GM18519 (cell line): ENCODE measurements around the gene ZNF446.

Experiments used
- ATAC-seq: cut with Tn5 transposase; IDR thresholded peaks from one replicate; pipeline ENCODE4 v1.9.1; 2021; ENCODE audit warnings: mild to moderate bottlenecking, moderate library complexity; ENCODE audit not compliant: unreplicated experiment, low FRiP score

ZNF446 gene

DNA sequence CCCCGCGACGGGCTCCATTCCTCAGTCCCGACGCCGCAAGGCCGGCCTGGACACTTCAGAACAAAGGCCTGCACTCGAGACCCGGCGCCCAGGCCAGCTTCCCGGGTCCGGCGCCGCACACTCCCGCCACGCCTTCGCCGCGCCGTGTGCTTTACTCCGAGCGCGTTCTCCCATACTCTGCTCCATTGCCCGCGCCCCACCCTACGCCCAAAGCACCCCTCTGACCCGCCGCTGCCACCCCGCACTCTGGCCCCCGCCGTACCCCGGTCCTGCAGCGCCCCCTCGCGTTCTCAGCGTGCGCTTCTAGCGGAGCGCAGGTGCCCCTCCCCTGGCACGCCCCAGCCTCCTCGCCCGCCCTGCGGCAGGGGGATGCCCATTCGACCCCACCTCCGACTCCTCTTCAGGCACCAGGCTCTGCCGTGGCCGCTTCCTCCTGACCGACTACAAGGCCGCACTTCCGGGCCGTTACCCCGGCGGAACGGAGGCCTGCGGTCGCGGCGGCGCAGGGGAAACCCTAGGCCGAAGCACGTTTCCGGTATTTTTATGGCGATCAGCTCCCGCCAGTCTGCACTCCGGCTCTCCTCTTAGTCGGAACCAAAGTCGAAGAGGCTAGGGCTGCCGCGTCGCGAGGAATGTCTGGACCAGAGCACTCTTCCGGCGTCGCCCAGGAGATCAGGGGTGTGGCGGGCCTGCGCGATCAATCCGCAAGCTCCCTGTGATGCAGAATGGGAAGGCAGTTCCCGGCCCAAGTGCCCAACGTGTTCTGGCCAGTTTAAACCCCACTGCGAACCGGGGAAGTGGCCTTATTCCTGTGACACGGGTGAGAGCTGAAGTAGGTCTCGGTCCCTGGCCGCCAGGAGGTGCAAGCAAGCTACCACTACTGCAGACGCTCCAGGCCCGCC is 43.5 kb downstream of the ZNF446 start, which contains the start of gene ZBTB45:
TSS of gene ZBTB45 (minus strand) at position 456 of the 902 bp plus-strand sequence. CDS start 2,137 bp downstream, outside the sequence.
- ATAC-seq = peak; percentile 58

DNA sequence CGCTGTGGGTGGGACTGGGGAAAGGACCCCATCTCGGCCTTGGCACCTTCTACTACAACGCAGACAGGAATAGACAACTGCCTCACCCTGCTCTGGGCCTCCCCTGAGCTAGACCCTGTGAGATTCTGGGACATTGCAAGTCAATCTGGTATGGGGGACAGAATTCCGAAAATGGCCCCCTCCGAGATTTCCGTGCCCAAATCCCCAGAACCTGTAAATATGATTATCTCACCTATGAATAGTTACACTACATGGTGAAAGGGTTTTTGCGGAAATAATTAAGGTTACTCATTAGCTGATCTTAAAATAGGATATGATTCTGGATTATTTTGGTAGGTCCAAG is 44.1 kb downstream of the ZNF446 start:
- no peak for ATAC-seq

DNA sequence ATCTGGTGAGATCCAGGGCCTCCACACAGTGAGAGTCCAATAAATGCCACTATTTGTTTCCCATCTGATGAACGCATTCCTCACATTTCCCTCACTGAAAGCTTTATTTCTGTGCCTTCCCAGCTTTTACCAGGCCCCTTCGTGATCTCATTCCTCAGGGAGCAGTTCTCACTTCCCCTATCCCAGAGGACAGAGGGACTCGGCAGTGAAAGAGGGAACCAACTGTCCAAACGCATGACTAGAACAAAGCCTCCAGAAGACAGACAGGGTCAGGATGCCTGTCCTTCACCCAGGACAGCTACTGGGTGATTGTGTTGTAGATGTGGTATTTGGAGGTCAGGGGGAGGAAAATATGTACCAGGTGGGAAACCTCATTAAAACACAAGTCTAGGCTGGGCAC is 45.5 kb downstream of the ZNF446 start:
- no peak for ATAC-seq

DNA sequence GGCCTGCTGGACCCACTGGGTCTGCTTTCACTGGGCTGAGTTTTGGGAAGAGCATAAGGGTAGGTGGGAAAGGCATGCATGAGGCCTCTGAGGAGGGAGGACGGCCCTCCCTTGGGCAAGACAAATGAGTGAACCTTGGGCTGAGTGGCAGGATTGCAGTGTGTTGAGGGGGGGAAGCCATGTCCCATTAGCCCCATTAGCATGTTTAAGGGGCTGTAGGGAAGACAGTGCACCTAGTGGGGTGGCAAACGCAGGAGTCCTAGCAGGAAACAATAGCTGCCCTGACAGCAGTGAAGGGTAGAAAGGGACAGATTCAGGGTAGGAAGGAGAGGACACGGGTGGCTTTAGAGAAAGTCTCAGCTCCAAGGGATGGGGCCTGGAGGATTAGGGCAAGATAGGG is 46.6 kb downstream of the ZNF446 start:
- ATAC-seq = no peak

DNA sequence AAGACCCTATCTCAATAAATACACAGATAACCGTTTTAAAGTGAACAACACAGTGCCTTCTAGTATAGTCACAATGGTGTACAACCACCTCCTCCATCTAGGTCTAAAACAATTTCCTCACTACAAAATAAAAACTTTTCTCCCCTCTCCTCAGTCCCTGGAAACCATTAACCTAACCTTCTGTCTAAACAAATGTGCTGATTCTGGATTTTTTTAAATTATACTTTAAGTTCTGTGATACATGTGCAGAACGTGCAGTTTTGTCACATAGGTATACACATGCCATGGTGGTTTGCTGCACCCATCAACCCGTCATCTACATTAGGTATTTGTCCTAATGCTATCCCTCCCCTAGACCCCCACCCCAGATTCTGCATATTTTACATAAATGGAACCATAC is 53.3 kb downstream of the ZNF446 start:
- no peak for ATAC-seq
